Esophagus squamous epithelium (tissue), 4 donors: ENCODE results near the gene PDE7B.

ENCODE experiments used
- POLR2A ChIP-seq, 4 donors: fragments of 450-650 bp; IDR thresholded peaks; one replicate each; pipeline ENCODE4 v1.6.1; 2017; ENCODE audit warnings: antibody characterized with exemption in 4 of 4, mild to moderate bottlenecking in 4 of 4, moderate library complexity in 3 of 4
- TF ChIP-seq, protein P1 (sequence below), 6 experiments: fragments of 450-650 bp in 4 of 6; fragments of 200-600 bp in 2 of 6; sonication (generic) in 2 of 6; IDR thresholded peaks; one replicate each; pipeline ENCODE4 v1.5.1; 2016 to 2019; ENCODE audit warnings: antibody characterized with exemption in 6 of 6, mild to moderate bottlenecking in 4 of 6, moderate library complexity in 4 of 6

DNA sequence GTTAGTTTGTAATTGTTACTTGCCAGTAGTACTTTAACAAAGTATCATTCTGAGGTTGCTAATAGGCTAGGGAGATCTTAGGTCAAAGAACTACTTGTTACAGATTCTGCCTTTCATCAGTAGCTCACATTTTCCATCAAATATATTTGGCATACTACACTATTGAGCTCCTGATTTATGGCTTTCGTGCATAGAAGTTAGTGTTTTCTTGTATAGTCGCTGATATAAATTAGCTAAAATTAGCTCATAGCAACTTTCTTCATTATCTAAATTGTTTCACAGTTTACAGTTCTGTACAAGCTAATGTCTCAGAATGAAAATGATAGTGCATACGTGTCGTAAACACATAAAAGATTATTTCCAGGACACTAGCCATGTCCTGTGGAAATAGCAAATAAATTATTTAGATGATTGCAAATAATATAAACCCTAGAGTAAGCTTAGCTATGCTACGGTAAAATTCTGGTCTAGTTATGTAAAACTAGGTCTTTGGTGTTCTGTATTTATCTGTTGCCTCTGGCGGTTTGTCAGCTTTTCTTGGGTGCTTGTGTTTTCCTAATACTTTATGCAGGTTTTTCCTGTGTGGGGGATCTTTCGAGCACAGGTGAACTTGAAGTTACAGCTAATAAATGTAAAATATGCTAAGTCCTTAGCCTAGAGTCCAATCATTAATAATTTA lies 15.1 kb downstream of the PDE7B start:
- no peak for TF ChIP-seq POLR2A (IDR thresholded peaks at IDR 0.05)
- TF ChIP-seq, protein P1, sequence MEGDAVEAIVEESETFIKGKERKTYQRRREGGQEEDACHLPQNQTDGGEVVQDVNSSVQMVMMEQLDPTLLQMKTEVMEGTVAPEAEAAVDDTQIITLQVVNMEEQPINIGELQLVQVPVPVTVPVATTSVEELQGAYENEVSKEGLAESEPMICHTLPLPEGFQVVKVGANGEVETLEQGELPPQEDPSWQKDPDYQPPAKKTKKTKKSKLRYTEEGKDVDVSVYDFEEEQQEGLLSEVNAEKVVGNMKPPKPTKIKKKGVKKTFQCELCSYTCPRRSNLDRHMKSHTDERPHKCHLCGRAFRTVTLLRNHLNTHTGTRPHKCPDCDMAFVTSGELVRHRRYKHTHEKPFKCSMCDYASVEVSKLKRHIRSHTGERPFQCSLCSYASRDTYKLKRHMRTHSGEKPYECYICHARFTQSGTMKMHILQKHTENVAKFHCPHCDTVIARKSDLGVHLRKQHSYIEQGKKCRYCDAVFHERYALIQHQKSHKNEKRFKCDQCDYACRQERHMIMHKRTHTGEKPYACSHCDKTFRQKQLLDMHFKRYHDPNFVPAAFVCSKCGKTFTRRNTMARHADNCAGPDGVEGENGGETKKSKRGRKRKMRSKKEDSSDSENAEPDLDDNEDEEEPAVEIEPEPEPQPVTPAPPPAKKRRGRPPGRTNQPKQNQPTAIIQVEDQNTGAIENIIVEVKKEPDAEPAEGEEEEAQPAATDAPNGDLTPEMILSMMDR (IDR thresholded peaks at IDR 0.05), result no peak
